ENCODE data around the gene CELA2B.
"Not testable (repeated sequence)": the region's sequence is repeated elsewhere in the genome, so short reads cannot be mapped to it uniquely, and the experiment has no call there.

The CELA2B gene

GRCh38 chr1:15469361-15469760 lies 6.5 kb upstream of the CELA2B start:
- no peak for DNase-seq

- not testable (repeated sequence) for DNase-seq
These were observed 6.0 kb upstream of the CELA2B start for GRCh38 chr1:15469821-15470448.

GRCh38 chr1:15471067-15471466 lies 4.8 kb upstream of the CELA2B start:
- DNase-seq = not testable (repeated sequence)

GRCh38 chr1:15471723-15472122 lies 4.2 kb upstream of the CELA2B start:
- DNase-seq = not testable (repeated sequence)

GRCh38 chr1:15472587-15472986 lies 3.3 kb upstream of the CELA2B start:
- DNase-seq = no peak

- no peak for DNase-seq
These were observed 1.0 kb downstream of the CELA2B start for GRCh38 chr1:15476927-15477326.

GRCh38 chr1:15477646-15478212 lies 1.8 kb downstream of the CELA2B start:
- no peak for DNase-seq

- no peak for DNase-seq
These were observed 3.9 kb downstream of the CELA2B start for GRCh38 chr1:15479654-15480347.

- not testable (repeated sequence) for DNase-seq
These were observed 6.6 kb downstream of the CELA2B start for GRCh38 chr1:15482455-15482854.

- DNase-seq = not testable (repeated sequence)
These were observed 7.2 kb downstream of the CELA2B start for GRCh38 chr1:15482983-15483543.

GRCh38 chr1:15483971-15484370 lies 8.1 kb downstream of the CELA2B start:
- no peak for DNase-seq

GRCh38 chr1:15484443-15484842 lies 8.5 kb downstream of the CELA2B start:
- DNase-seq = not testable (repeated sequence)

GRCh38 chr1:15485636-15486035 lies 9.7 kb downstream of the CELA2B start:
- DNase-seq = no peak

GRCh38 chr1:15486844-15487610 lies 11.1 kb downstream of the CELA2B start:
- not testable (repeated sequence) for DNase-seq

GRCh38 chr1:15488371-15488770 lies 12.5 kb downstream of the CELA2B start:
- no peak for DNase-seq

GRCh38 chr1:15489052-15489736 lies 13.3 kb downstream of the CELA2B start:
- no peak for DNase-seq

GRCh38 chr1:15491010-15491409 lies 15.1 kb downstream of the CELA2B start:
- DNase-seq = peak; percentile 6

GRCh38 chr1:15492596-15492995 lies 16.7 kb downstream of the CELA2B start:
- no peak for DNase-seq

GRCh38 chr1:15493869-15494390 lies 18.0 kb downstream of the CELA2B start:
- no peak for DNase-seq

- DNase-seq = no peak
These were observed 24.6 kb downstream of the CELA2B start for GRCh38 chr1:15500184-15501178.

All from CD4-positive, alpha-beta T cell treated with Interleukin-17A for 4 hours (primary cell).